Stimulated activated CD4-positive, alpha-beta T cell treated with anti-CD3 and anti-CD28 coated beads, Interleukin-2, amount 100 ng/mL, for 48 hours (primary cell): ENCODE measurements around the gene RAB29.

ENCODE experiments used
- DNase-seq, 2 donors: peaks; one replicate each; pipeline ENCODE4 v3.0.0-alpha.2; 2020

The RAB29 gene

GRCh38 chr1:205719762-205720161 lies 55.5 kb downstream of the RAB29 start:
- DNase-seq: no peak

- no peak for DNase-seq
Observed at GRCh38 chr1:205719015-205719414, 56.3 kb downstream of the RAB29 start.
